Activated naive CD8-positive, alpha-beta T cell treated with anti-CD3 and anti-CD28 coated beads for 36 hours (primary cell): Measurements from ENCODE around the gene TMC5. TPM values are rescaled to one million over a fixed set of nuclear protein-coding genes. Genes with fewer than 3 reads are reported as not detected.
"Not testable (repeated sequence)": the region's sequence is repeated elsewhere in the genome, so short reads cannot be mapped to it uniquely, and the experiment has no call there.

Source experiments
- DNase-seq: peaks from one replicate; pipeline ENCODE4 v3.0.0; 2021
- H3K27ac Mint-ChIP-seq: one replicate; pipeline ENCODE4 v1.8.0; 2022; ENCODE audit warnings: mild to moderate bottlenecking, moderate library complexity, mixed read lengths
- H3K27me3 Mint-ChIP-seq: one replicate; pipeline ENCODE4 v1.8.0; 2022; ENCODE audit warnings: mild to moderate bottlenecking, mixed read lengths
- H3K36me3 Mint-ChIP-seq: one replicate; pipeline ENCODE4 v1.8.0; 2021; ENCODE audit warnings: mild to moderate bottlenecking, mixed read lengths
- H3K4me1 Mint-ChIP-seq: one replicate; pipeline ENCODE4 v1.8.0; 2021; ENCODE audit warnings: mixed read lengths
- H3K4me3 Mint-ChIP-seq: one replicate; pipeline ENCODE4 v1.8.0; 2022; ENCODE audit warnings: mild to moderate bottlenecking, moderate library complexity, mixed read lengths
- H3K9me3 Mint-ChIP-seq: one replicate; pipeline ENCODE4 v1.8.0; 2022; ENCODE audit warnings: mixed read lengths
- total RNA-seq, 2 experiments: library from RNA; stranded (reverse); gene quantifications; one replicate each; pipeline ENCODE4 v1.2.3, GENCODE V29; 2021

The TMC5 gene, protein sequence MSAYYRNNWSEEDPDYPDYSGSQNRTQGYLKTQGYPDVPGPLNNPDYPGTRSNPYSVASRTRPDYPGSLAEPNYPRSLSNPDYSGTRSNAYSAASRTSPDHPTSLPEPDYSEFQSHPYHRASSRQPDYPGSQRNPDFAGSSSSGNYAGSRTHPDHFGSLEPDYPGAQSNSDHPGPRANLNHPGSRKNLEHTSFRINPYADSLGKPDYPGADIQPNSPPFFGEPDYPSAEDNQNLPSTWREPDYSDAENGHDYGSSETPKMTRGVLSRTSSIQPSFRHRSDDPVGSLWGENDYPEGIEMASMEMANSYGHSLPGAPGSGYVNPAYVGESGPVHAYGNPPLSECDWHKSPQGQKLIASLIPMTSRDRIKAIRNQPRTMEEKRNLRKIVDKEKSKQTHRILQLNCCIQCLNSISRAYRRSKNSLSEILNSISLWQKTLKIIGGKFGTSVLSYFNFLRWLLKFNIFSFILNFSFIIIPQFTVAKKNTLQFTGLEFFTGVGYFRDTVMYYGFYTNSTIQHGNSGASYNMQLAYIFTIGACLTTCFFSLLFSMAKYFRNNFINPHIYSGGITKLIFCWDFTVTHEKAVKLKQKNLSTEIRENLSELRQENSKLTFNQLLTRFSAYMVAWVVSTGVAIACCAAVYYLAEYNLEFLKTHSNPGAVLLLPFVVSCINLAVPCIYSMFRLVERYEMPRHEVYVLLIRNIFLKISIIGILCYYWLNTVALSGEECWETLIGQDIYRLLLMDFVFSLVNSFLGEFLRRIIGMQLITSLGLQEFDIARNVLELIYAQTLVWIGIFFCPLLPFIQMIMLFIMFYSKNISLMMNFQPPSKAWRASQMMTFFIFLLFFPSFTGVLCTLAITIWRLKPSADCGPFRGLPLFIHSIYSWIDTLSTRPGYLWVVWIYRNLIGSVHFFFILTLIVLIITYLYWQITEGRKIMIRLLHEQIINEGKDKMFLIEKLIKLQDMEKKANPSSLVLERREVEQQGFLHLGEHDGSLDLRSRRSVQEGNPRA
- total RNA-seq = not detected

DNA sequence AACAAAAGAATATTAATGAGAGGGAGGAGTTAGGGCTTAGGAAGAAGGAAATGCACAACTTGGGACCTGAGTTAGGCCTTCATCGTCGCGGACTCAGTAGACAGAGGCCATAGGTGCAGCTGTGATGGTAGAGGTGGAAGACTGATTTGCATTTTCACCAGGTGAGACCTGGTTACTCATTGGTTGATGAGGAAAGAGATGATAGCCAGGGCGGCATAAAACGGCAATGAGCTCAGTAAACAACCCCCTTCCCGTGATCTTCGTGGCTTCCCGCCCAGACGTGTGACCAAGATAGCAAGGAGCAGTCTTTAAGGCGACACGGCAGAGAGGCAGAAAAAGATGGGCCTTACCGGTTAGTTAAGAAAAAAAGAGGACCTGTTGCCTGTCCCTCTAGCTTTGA lies at the start of gene TMC5:
TMC5 (plus strand) TSS at position 244 of the 400 bp plus-strand sequence. CDS start 22,156 bp downstream, outside the sequence.
- H3K4me3 Mint-ChIP-seq = no peak within 1 kb of the TSS
- no peak for DNase-seq
- no peaks in the 10 kb centered on the region for H3K4me1 Mint-ChIP-seq
- no peaks in the 10 kb centered on the region for H3K36me3 Mint-ChIP-seq
- peaks cover 6% of the 10 kb centered on the region for H3K9me3 Mint-ChIP-seq
- H3K27ac Mint-ChIP-seq = no peak within 1 kb of the TSS
- peaks cover 23% of the 10 kb centered on the region for H3K27me3 Mint-ChIP-seq

DNA sequence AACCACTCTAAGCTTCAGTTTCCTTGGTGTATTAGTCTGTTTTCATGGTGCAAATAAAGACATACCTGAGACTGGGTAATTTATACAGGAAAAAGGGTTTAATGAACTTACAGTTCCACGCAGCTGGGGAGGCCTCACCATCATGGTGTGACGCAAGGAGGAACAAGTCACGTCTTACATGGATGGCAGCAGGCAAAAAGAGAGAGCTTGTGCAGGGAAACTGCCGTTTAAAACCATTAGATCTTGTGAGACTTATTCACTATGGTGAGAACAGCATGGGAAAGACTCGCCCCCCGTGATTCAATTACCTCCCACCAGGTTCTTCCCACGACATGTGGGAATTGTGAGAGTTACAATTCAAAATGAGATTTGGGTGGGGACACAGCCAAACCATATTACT lies 45.1 kb upstream of the TMC5 start:
- not testable (repeated sequence) for H3K4me3 Mint-ChIP-seq, H3K4me1 Mint-ChIP-seq

DNA sequence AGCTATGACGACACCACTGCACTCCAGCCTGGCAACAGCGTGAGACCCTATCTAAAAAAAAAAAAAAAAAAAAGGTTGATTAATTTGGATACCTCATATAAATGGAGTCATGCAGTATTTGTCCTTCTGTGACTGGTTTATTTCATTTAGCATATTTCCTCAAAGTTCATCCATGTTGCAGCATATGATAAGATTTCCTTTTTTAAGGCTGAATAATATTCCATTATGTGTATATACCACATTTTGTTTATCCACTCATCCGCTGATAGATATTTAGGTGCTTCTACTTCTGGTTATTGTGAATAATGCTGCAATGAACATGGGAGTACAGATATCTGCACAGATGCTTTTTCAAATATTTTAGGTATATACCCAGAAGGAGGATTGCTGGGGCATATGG lies 43.3 kb upstream of the TMC5 start:
- no peak for DNase-seq
- no peaks in the 10 kb centered on the region for H3K27me3 Mint-ChIP-seq
- H3K4me3 Mint-ChIP-seq = no peak overlapping the region
- no peaks in the 10 kb centered on the region for H3K4me1 Mint-ChIP-seq
- H3K9me3 Mint-ChIP-seq = no peaks in the 10 kb centered on the region
- no peak overlapping the region for H3K27ac Mint-ChIP-seq
- no peaks in the 10 kb centered on the region for H3K36me3 Mint-ChIP-seq

More for the DNA sequence above, 45.1 kb upstream of the TMC5 start:
- H3K27me3 Mint-ChIP-seq, H3K36me3 Mint-ChIP-seq, DNase-seq, H3K9me3 Mint-ChIP-seq, H3K27ac Mint-ChIP-seq: not testable (repeated sequence)

DNA sequence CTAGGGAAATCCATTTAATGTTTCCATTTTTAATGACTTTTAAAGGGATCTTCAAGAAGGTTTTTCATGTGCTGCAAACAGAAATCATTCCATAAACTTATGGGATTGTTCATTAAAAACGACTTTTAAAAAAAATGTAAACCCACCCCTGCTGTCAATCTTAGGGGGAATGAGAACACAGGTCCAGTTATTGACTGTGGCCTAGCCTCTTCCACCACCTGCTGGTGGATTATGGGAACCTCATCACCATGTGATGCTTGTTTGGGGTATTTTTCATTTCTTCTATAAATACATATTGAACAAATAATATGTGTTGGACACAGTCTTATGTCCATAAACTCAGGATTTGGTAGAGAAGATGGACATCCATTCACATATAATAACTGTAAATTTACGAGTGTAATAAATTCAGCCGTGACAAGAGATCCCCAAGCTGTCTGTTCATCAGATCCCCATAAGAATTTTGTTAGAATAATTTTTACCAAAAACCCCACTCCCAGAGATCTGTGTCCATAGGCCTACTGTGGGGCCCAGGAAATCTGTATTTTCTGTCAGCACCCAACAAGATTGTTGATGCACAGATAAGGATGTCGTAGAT lies 42.0 kb upstream of the TMC5 start:
- Mint-ChIP-seq H3K4me1 (no peaks in the 10 kb centered on the region), H3K27me3 (no peaks in the 10 kb centered on the region), H3K36me3 (no peaks in the 10 kb centered on the region), H3K9me3 (no peaks in the 10 kb centered on the region), H3K4me3 (no peak overlapping the region), H3K27ac (no peak overlapping the region)
- peak; percentile 8 for DNase-seq

DNA sequence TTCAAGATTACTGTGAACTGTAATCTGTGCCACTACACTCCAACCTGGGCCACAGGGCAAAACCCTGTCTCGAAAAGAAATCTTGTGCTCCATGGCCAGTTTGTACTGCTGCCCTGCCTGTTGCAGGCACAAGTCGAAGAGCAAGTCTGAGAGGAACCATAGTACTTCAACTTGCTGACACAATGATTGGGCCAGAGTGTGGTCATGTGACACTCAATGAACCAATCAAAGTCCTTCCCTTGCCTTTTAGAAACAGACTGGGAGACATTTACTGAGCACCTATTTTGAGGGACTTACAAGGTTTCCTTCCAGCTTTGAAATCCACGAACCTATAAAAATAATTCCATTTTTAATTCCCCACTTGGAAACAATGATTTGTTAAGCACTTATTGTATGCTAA lies 39.8 kb upstream of the TMC5 start:
- no peak for DNase-seq
- H3K4me3 Mint-ChIP-seq = no peak overlapping the region
- H3K4me1 Mint-ChIP-seq = no peaks in the 10 kb centered on the region
- peaks cover 18% of the 10 kb centered on the region for H3K27me3 Mint-ChIP-seq
- H3K27ac Mint-ChIP-seq = no peak overlapping the region
- H3K36me3 Mint-ChIP-seq = no peaks in the 10 kb centered on the region
- no peaks in the 10 kb centered on the region for H3K9me3 Mint-ChIP-seq

DNA sequence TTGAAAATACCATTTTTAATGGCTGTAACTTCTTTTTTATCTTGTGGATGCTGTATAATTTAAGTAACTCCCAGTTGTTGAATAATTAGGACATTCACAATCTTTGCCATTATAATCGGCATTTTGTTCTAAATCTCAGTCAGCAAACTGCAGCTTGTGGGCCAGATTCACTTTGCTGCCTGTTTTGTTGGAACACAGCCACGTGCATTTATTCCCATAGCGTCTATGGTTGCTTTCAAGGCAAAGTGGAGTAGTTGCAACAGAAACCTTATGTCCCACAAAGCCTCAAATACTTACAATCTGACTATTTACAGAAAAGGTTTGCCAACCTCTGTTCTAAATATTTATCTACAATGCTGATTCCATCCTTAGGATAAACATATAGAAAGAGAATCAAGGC lies 39.2 kb upstream of the TMC5 start:
- peaks cover 21% of the 10 kb centered on the region for H3K27me3 Mint-ChIP-seq
- DNase-seq = no peak
- H3K9me3 Mint-ChIP-seq = no peaks in the 10 kb centered on the region
- H3K4me1 Mint-ChIP-seq = no peaks in the 10 kb centered on the region
- H3K27ac Mint-ChIP-seq = no peak overlapping the region
- H3K4me3 Mint-ChIP-seq = no peak overlapping the region
- H3K36me3 Mint-ChIP-seq = no peaks in the 10 kb centered on the region

DNA sequence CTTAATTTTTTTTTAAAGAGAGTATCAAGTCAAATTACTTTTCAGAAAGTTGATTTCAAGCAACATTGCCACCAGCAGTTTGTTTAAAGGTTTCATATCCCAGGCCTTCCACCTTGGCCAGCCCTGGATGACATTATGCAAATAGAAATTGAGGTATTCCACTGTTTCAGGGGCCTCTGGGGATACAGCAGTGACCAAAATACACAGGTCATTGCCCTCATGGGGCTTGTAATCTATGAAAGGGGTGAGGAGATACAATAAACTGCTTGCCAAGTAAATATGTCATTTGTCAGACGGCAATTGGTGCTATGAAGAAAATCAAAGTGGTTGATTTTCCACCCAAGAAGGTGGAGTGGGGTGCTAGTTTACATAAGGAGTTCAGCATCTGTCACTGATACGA lies 37.8 kb upstream of the TMC5 start:
- H3K36me3 Mint-ChIP-seq = no peaks in the 10 kb centered on the region
- H3K4me3 Mint-ChIP-seq = no peak overlapping the region
- no peaks in the 10 kb centered on the region for H3K9me3 Mint-ChIP-seq
- peaks cover 29% of the 10 kb centered on the region for H3K27me3 Mint-ChIP-seq
- H3K4me1 Mint-ChIP-seq = no peaks in the 10 kb centered on the region
- no peak overlapping the region for H3K27ac Mint-ChIP-seq
- DNase-seq = no peak

DNA sequence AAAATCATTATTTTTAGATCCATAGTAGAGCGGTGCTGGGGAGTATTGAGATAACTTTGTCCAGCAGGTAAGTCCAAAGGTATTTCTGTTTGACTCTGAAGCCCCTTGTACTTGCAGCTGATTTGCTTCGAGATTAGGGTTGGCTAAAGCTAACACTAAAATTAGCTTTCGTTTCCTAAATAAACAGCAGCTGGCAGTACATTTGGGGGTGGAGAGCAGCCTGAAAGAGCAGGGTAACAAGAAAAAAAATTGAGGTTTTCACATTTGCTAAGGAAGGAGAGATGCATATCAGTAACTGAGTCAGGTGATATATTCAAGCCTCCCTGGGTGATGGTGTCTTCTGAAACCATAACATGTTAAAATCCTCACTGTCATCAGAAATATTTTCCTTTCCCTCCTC lies 37.4 kb upstream of the TMC5 start:
- no peaks in the 10 kb centered on the region for H3K4me1 Mint-ChIP-seq
- no peaks in the 10 kb centered on the region for H3K36me3 Mint-ChIP-seq
- H3K4me3 Mint-ChIP-seq = no peak overlapping the region
- peaks cover 33% of the 10 kb centered on the region for H3K27me3 Mint-ChIP-seq
- H3K27ac Mint-ChIP-seq = no peak overlapping the region
- DNase-seq = no peak
- no peaks in the 10 kb centered on the region for H3K9me3 Mint-ChIP-seq

DNA sequence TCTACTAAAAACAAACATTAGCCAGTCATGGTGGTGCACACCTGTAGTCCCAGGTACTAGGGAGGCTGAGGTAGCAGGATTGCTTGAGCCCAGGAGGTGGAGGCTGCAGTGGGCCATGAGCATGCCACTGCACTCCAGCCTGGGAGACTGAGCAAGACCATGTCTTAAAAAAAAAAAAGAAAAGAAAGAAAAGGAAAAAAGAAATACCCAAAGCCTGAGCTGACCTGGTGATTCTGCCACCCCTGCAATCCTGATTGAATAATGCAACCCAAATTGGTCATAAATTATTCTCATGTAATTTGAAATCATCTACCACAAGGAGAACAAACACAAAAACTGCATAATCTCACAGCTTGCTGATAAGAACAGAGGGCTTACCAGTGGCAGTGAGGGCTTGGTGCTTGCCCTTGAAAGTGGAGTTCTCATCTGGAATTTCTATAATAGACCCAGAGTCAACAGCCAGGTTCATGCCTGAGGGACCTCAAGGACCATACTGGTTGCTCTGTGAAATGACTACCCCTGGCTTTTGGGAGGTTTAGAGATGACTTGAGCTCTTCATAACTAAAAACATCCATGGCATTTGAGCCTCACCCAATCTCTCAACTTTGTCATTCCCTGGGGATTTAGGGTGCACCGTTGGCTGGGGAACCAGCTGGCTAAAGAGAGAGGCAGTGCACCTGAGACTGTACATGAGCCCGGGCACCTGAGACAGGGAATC lies 35.4 kb upstream of the TMC5 start:
- Mint-ChIP-seq H3K4me3 (no peak overlapping the region), H3K4me1 (no peaks in the 10 kb centered on the region), H3K27ac (no peak overlapping the region), H3K36me3 (no peaks in the 10 kb centered on the region), H3K9me3 (no peaks in the 10 kb centered on the region), H3K27me3 (peaks cover 36% of the 10 kb centered on the region)
- no peak for DNase-seq

DNA sequence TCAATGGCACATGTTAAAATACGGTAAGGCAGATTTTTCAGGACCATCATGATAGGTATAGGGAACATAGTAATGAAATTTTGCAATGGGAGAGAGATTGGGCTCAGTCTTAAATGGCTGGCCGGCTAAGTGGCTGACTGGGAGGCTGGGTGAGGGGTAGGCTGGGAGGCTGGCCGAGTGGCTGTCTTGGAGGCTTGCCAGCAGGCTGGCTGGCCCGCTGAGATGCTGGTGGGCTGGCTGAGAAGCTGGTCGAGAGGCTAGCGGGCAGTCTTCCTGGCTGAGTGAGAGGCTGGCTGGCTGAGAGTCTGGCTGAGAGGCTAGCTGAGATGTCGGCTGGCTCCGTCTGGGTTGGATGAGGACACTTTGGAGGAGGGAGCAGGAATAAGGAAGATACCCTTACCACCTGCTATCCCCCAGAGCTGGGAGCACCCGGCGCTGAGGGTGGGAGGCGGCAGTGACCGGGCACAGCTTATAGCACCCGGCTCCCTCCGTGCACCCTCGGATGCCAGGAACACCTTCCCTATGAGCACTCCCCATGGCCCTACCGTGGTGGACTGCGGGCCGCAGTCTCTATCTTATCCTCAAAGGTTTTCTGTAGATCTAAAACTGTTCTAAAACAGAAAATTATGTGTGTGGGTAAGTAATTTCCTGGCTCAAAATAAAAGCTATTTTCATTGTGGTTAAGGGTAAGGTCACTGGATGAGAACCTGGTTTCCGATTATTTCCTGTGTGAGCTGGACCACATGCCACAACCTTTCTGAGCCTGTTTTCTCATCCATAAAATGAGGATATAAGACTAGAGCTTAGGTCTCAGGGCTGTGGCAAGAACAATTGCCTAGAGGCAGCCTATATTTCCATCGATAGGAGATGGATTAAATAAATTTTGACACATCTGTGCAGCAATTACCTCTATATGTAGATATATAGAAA lies 34.5 kb upstream of the TMC5 start:
- H3K27me3 Mint-ChIP-seq = peaks cover 39% of the 10 kb centered on the region
- H3K4me1 Mint-ChIP-seq = no peaks in the 10 kb centered on the region
- no peak overlapping the region for H3K4me3 Mint-ChIP-seq
- H3K27ac Mint-ChIP-seq = no peak overlapping the region
- no peaks in the 10 kb centered on the region for H3K36me3 Mint-ChIP-seq
- no peaks in the 10 kb centered on the region for H3K9me3 Mint-ChIP-seq
- DNase-seq = no peak

DNA sequence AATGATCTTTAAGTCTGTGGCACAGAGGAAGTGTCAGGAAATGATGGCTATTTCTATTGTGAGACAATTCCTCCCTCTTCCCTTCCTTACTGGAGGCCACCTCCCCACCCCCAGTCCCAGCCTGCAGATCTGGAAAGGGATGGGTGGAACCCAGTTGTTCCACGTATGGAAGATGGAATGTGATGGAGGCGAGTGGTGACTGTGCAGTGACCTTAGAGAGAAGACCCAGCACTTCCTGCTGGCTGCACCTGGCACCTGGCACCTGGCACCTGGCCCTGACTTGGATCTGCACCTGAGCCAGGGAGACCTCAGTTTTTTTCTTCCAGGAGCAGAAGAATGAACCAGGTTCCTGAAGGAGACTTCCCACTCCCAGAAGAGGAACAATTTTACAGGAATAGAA lies 33.0 kb upstream of the TMC5 start:
- H3K9me3 Mint-ChIP-seq = no peaks in the 10 kb centered on the region
- peaks cover 52% of the 10 kb centered on the region for H3K27me3 Mint-ChIP-seq
- H3K27ac Mint-ChIP-seq = no peak overlapping the region
- no peaks in the 10 kb centered on the region for H3K36me3 Mint-ChIP-seq
- no peak for DNase-seq
- no peak overlapping the region for H3K4me3 Mint-ChIP-seq
- H3K4me1 Mint-ChIP-seq = peaks cover 5% of the 10 kb centered on the region

DNA sequence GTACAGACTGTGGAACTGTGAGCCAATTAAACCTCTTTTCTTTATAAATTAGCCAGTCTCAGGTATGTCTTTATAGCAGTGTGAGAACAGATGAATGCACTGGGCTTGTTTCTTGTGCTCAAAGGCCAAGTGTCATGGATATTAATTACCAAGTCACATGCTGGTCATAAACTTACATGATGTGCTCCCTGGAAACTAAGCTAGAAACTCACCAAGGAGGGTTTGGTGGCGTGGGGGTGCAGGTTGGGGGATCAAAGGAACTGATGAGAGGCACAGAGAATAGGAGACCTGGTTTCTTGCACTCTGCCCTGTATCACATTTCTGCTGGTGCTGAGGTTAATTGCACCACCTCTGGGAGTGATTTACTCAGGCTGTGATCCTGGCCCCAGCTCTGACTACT lies 31.2 kb upstream of the TMC5 start:
- peaks cover 2% of the 10 kb centered on the region for H3K9me3 Mint-ChIP-seq
- peaks cover 5% of the 10 kb centered on the region for H3K4me1 Mint-ChIP-seq
- no peaks in the 10 kb centered on the region for H3K36me3 Mint-ChIP-seq
- H3K27ac Mint-ChIP-seq = no peak overlapping the region
- no peak for DNase-seq
- no peak overlapping the region for H3K4me3 Mint-ChIP-seq
- peaks cover 61% of the 10 kb centered on the region for H3K27me3 Mint-ChIP-seq

DNA sequence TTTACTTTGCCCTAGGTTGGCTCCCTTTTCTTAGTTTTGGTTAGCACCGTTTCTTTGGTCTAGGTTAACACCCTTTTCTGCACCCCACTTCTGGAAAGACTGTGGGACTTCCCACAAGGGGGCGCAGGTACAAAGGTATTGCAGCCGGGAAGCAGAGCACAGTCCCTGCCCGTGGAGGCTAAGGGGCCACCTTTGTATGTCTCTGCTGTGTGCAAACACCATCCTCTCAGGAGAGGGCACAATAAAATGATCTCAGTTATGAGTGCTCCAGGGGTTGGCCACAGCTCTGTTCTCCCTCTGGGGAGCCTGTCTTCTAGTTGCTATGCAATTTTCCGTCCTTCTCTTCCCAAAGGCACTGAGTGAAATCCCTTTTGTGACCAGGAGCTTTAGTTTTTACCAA lies 28.4 kb upstream of the TMC5 start:
- H3K4me1 Mint-ChIP-seq = peaks cover 5% of the 10 kb centered on the region
- H3K9me3 Mint-ChIP-seq = peaks cover 2% of the 10 kb centered on the region
- H3K4me3 Mint-ChIP-seq = no peak overlapping the region
- peak; percentile 30 for DNase-seq
- peaks cover 50% of the 10 kb centered on the region for H3K27me3 Mint-ChIP-seq
- H3K27ac Mint-ChIP-seq = no peak overlapping the region
- H3K36me3 Mint-ChIP-seq = no peaks in the 10 kb centered on the region
